Measurements from ENCODE around the gene RETSAT.
A peak's percentile ranks its signal among the peaks of the same experiment; 100 is the strongest.
"Not testable (repeated sequence)": the region's sequence is repeated elsewhere in the genome, so short reads cannot be mapped to it uniquely, and the experiment has no call there.

The RETSAT gene

DNA sequence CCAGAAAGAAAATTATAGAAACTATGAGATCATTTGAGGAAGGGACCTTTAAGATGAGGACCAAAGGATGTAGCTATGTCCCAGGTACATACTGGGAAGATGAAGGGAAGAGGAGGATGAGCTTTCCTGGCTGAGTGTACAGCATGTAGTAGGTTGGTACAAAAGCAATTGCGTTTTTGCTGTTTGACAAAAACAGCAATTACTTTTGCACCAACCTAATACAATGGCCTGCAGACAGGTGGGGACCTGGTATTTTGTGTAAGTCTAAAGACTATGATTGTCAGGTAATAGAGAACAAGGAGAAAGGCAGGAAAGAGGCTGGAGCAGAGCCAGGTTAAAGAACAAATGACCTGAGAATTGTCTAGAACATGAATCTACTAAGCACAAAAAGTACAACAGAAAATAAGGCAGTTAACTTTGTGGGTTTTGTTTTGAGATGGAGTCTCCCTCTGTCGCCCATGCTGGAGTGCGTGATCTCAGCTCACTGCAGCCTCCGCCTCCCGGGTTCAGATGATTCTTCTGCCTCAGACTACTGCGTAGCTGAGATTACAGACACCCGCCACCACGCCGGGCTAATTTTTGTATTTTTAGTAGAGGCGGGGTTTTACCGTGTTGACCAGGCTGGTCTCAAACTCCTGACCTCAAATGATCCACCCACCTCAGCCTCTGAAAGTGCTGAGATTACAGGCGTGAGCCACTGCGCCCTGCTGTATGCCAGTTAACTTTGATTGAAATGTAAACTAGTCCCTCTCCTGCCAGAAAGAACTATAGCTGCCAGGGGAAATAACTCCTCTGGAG is 23.3 kb downstream of the RETSAT start:
- no peak for DNase-seq (ENCODE audit: low read depth)

GRCh38 chr2:85329701-85330100 is 24.6 kb downstream of the RETSAT start:
- DNase-seq (ENCODE audit: low read depth), result not testable (repeated sequence)

DNA sequence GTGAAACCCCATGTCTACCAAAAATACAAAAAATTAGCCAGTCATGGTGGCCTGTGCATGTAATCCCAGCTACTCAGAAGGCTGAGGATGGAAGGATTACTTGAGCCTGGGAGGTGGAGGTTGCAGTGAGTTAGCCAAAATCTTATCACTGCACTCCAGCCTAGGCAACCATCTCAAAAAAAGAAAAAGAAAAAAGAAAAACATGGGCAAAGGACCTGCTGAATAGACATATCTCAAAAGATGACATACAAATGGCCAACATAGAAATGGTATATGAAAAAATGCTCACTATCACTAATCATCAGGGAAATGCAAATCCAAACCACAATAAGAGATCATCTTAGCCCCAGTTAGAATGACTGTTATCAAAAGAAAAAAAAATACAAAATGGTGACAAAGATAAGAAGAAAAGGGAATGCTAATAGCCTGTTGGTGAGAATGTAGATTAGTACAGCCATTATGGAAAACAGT is 25.1 kb downstream of the RETSAT start:
- DNase-seq (ENCODE audit: low read depth), result no peak

DNA sequence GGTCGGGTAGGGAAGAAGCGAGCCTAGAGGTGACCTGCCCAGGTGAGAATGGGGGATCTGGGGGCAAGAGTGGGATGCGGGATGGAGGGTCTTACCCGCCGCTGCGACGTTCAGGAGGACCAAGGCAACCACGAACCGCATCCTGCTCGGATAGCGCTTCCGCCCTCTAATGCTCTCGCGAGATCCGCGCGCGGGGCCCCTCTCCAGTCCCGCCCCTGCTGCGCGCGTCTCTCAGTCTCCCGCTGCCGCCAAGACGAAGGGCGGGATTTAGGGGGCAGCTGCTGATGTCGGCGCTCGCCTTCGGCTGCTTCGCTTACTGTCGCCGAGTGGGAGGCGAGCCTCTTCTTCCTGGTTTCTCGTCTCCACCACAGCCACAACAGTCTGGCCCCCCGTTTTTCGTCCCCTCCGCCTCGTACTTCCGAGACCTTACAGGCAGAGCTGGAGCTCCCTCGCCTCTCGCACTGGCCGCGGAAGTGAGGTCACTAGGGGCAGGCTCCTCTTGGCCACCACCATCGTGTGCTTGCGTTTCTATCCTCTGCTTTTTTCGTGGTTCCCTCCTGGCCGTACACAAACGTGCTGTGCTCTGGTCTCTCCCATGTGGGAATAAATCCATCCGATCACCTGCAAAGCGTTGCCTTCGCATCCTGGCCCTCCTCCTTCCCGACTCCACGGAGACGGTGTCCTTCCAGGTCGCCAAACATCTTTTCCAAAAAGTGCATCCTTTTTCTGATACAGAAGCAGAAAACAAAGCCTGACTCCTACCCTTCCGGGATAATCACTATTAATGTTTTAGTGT is 26.3 kb downstream of the RETSAT start, which contains the start of gene TGOLN2:
Gene TGOLN2 (minus strand): TSS at position 168 of the 796 bp plus-strand sequence. CDS start 27 bp downstream, at position 141.
- peak; percentile 91 for DNase-seq (ENCODE audit: low read depth)

- peak; percentile 39 for DNase-seq (ENCODE audit: low read depth)
These were observed 27.0 kb downstream of the RETSAT start for GRCh38 chr2:85327160-85327821.

GRCh38 chr2:85326406-85327159 is 27.7 kb downstream of the RETSAT start:
- DNase-seq (ENCODE audit: low read depth), result no peak

DNA sequence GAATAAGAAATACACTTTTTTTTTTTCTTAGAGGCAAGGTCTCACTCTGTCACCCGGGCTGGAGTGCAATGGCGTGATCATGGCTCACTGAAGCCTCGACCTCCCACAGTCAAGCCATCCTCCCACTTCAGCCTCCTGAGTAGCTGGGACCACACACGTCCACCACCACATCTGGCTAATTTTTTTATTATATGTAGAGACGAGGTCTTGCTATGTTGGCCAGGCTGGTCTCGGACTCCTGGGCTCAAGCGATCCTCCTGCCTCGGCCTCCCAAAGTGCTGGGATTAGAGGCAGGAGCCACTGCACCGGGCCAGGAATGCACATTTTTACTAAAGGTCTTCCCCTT is 28.9 kb downstream of the RETSAT start:
- no peak for DNase-seq (ENCODE audit: low read depth)

GRCh38 chr2:85324639-85325465 is 29.5 kb downstream of the RETSAT start:
- DNase-seq (ENCODE audit: low read depth), result no peak

DNA sequence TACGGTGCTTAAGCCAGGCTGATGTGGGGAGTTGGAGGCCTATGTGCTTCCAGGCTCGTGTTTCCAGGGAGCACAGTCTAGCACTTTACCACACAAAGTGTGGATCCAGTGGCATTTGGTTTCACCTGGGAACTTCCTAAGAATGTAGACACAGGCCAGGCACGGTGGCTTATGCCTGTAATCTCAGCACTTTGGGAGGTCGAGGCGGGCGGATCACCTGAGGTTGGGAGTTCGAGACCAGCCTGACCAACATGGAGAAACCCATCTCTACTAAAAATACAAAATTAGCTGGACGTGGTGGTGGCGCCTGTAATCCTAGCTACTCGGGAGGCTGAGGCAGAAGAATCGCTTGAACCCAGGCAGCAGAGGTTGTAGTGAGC is 30.4 kb downstream of the RETSAT start:
- DNase-seq (ENCODE audit: low read depth), result not testable (repeated sequence)

DNA sequence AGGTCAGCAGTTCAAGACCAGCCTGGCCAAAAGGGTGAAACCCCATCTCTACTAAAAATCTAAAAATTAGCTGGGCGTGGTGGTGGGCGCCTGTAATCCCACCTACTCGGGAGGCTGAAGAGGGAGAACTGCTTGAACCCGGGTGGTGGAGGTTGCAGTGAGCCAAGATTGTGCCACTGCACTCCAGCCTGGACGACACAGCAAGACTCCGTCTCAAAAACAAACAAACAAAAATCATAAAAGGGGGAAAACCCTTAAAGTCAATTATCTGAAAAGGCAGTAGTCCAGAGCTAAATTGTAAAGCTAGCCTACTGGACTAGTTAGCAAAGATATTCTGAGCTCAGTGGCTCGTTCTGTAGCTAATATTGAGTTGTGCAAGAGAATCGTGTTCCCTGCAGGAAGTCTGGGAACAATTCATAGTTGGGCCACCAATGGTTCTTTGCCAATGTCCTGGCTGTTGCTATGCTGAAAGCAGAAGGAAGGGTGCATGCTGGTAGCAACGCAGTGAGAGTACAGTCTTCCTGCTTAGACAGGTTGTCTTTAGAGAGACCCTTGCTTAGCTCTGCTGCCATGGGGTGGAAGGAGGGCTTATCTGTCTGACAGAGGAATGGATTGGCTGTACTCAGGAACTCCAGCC is 30.9 kb downstream of the RETSAT start:
- no peak for DNase-seq (ENCODE audit: low read depth)

DNA sequence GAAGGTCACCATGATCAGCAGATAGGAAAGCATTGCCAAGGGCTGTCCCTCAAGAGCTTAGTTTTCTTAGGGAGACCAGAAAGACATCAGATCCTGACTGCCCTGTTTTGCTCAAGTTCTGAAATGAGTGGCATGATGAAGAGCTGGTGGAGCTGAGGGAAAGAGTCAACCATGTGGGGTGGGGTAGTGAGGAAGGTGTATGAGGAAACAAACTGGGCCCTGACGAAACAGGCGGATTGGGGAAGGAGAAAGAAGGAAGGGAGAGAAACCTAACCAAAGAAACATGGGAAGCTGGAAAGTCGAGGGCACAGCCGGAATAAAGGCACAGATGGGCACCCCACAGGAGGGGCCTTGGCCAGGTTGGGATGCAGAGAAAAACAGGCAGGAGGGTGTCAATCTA is 34.5 kb downstream of the RETSAT start:
- no peak for DNase-seq (ENCODE audit: low read depth)

- DNase-seq (ENCODE audit: low read depth), result no peak
These were observed 35.9 kb downstream of the RETSAT start for GRCh38 chr2:85318222-85319074.

- DNase-seq (ENCODE audit: low read depth), result not testable (repeated sequence)
These were observed 38.4 kb downstream of the RETSAT start for GRCh38 chr2:85315921-85316320.

- no peak for DNase-seq (ENCODE audit: low read depth)
These were observed 39.5 kb downstream of the RETSAT start for GRCh38 chr2:85314884-85315242.

DNA sequence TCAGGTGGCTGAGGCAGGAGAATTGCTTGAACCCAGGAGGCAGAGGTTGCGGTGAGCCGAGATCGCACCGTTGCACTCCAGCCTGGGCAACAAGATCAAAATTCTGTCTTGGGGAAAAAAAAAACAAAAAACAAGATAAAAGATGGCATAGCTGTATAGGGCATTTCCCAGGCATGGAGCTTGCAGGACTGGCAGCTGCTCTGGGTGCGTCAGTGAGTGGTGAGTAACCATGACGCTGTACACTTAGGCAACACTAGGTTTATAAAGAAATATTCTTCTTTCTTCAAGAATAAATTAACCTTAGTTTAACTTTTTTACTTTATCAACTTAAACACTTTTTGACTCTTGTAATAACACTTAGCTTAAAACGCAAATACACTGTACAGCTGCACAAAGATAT is 41.9 kb downstream of the RETSAT start:
- DNase-seq (ENCODE audit: low read depth), result no peak

GRCh38 chr2:85310330-85310729 is 44.0 kb downstream of the RETSAT start:
- no peak for DNase-seq (ENCODE audit: low read depth)

- DNase-seq (ENCODE audit: low read depth), result no peak
These were observed 44.5 kb downstream of the RETSAT start for GRCh38 chr2:85309699-85310321.

GRCh38 chr2:85308896-85309555 is 45.3 kb downstream of the RETSAT start:
- DNase-seq (ENCODE audit: low read depth), result no peak

- DNase-seq (ENCODE audit: low read depth), result no peak
These were observed 46.1 kb downstream of the RETSAT start for GRCh38 chr2:85308201-85308600.
